Fibroblast of pulmonary artery (primary cell): ENCODE results near the gene STX8.

Experiments used
- DNase-seq: peaks from one replicate; pipeline ENCODE4 v3.0.0-alpha.2; 2010; ENCODE audit warnings: low read depth
- H3K4me3 ChIP-seq: replicated peaks from 2 replicates; pipeline ENCODE4 v1.5.1; 2011; ENCODE audit warnings: low read depth, mild to moderate bottlenecking, control low read depth, low read length, moderate library complexity
- TF ChIP-seq, protein P1 (sequence below): IDR thresholded peaks from 2 replicates; pipeline ENCODE4 v1.5.1; 2011; ENCODE audit warnings: mild to moderate bottlenecking, control low read depth, low read length, inconsistent platforms; ENCODE audit errors: missing control alignments

STX8 gene

DNA sequence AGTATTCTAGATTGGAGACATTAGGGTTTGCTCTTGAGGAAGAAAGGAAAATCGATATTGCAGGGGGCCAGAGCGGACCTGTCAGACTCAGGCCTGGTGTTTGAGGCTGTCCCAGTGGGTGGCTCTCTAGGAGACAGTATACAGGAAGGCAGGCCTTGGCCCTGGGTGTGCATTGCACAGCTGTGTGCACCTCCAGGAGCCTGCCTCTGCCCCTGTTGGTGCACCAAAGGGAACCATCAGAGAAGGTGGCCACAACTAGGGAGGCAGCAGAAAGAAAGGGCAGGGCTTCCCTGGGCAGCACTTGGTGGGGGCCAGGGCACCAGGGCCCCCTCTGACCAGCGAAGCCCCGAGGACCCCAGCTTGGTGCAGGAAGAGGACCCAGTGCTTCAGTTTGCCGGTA lies 366.3 kb downstream of the STX8 start:
- TF ChIP-seq, protein P1, sequence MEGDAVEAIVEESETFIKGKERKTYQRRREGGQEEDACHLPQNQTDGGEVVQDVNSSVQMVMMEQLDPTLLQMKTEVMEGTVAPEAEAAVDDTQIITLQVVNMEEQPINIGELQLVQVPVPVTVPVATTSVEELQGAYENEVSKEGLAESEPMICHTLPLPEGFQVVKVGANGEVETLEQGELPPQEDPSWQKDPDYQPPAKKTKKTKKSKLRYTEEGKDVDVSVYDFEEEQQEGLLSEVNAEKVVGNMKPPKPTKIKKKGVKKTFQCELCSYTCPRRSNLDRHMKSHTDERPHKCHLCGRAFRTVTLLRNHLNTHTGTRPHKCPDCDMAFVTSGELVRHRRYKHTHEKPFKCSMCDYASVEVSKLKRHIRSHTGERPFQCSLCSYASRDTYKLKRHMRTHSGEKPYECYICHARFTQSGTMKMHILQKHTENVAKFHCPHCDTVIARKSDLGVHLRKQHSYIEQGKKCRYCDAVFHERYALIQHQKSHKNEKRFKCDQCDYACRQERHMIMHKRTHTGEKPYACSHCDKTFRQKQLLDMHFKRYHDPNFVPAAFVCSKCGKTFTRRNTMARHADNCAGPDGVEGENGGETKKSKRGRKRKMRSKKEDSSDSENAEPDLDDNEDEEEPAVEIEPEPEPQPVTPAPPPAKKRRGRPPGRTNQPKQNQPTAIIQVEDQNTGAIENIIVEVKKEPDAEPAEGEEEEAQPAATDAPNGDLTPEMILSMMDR: no peak
- DNase-seq: no peak

DNA sequence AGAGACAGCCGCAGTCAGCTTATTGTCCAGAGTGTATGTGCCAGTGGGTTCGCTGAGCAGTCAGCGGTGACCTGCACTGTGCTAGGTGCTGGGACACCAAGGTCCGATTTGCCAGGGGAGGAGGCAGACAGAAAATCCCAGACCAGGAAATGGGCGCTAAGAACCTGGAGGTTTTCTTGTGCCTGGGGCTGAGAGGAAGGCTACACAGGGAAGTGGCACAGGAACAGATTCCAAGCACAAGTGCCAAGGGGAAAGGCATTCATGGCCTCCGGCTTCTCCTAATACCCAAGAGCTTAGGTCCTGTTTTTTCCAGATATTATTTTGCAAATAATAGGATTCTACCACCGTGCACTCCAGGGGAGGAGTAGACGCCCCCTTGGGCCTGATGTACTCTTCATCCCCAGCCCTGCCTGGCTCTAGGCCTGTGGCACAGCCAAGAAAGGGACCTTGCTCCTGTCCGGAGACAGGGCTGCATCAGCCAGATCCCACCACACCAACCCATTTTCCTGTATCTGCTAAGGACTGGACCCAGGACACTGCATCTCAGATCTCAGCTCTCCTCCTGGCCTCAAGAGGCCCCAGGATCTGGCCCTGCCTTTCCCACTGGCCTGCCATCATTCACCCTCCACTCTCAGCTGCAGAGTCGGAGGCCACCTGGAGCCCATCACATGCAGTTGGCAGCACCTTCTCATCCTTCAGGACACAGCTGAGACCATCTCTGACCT lies 367.1 kb downstream of the STX8 start:
- no peak overlapping the region for H3K4me3 ChIP-seq
- TF ChIP-seq, protein P1: no peak
- no peak for DNase-seq

More for the DNA sequence above, 366.3 kb downstream of the STX8 start:
- no peak overlapping the region for H3K4me3 ChIP-seq

DNA sequence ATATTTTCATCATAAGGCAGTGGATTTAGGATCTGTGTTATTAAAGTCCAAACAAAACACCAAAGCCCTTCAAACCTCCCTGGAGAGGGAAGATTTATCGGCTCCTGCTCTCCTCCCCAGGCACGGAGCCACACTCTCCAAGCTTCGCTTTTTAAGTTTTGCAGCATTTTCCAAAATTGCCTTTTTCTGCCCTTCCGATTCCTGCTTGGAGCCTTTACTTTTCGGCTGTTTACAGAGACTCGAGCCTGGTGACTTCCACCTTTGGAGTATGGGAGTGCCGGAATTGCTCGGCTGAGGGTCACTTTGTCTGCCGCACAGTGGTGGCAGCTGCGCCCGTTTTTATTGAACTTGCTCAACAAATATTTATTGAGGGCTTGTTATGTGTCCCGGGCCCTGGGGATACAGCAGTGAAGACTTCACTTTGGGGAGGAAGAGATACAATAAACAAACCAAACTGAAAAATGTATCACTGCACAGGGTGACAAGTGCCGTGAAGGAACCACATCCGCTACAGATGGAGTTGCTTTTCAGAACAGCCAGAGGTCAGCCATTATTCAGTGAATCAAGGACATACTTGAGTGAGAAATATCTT lies 368.8 kb downstream of the STX8 start:
- TF ChIP-seq, protein P1: no peak
- no peak overlapping the region for H3K4me3 ChIP-seq
- DNase-seq: no peak

DNA sequence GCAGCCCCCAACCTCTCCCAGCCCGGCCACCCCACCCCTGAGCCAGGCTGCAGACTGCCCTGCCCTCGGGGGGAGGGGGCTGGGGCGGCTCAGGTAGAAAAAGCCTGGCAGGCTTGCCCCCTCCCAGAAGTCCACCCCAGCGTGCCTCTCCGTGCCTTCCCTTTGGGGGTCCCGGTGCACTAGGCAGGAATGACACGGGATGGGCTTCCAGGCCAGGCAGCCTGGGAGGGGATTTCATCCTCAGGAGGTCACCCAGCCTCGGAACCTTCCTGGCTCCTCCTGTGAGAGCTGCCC lies 369.3 kb downstream of the STX8 start:
- no peak for DNase-seq
- TF ChIP-seq, protein P1: no peak
- no peak overlapping the region for H3K4me3 ChIP-seq

DNA sequence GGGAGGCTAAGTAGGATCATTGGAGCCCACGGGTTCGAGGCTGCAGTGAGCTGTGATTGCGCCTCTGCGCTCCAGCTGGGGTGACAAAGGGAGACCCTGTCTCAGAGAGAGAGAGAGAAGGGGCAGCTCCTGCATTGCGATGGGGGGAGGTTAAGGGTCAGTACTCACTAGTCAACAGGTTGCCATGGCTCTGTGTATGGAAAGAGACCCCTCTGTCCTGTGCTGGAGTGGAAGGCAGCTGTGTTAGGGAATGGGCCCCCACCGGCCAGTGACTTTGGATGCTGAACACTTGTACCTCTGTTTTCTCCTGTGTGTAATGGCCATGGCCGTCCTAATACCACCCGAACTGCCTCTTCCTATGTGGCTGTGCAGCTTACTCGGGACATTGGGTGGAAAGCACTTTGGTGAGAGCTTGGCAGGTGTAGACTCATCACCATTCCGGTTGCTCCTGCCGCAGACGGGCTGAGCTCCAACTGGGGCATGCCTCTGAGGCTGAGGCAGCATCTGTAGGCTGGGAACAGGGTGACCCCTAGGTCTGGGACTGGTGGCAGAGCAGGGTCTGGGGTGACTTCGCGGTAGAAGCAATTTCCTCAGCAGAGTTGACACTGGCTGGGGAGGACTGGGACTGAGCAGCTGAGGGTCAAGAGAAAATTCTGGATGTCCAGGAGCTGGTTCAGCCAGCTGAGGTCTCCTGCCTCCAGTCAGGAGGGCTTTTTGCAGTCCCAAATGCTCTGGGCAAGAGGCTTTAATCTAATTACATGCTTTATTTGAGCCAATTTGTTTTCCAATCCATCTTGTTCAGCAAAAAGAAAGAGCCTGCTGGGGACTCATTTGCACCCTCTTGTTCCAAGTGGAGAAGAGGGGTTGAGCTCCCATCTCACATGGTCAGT lies 369.9 kb downstream of the STX8 start:
- TF ChIP-seq, protein P1: no peak
- H3K4me3 ChIP-seq: no peak overlapping the region
- no peak for DNase-seq

DNA sequence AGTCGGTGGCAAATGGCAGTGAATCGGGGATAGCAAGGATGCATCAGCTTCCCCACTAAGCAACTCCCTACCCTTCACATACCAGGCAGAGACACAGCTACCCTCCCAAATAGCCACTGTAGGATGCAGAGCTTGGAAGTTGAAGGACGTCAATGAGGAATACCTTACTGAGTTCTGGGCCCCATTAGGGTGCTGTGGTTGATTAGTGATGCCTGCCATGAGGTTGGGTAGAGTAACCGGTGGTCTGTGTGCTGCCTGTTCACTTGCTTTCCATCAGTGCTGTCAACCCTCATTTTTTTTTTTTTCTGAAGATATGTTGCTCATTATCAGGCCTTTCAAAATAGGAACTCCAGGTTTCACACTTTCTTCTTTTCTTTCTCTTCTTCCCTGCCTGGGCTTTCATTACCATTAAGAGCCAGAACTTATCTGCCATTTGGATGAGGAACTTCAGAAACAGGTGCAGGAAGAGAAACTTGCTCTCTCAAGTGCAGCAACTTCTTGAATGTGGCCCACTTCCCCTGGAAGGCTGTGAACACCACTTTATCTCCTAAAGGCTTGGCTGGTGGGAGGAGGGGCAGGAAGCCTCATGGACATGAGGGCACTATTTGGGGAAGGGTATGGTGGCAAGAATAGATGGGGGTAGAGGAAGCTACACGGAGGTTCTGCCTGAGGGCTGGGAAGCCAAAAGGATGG lies 370.8 kb downstream of the STX8 start:
- TF ChIP-seq, protein P1: no peak
- DNase-seq: no peak

More for the DNA sequence above, 370.8 kb downstream of the STX8 start:
- H3K4me3 ChIP-seq: no peak overlapping the region
